GM21423 (cell line): Measurements from ENCODE around the gene ADAMTSL3.

Experiments
- ATAC-seq: cut with Tn5 transposase; IDR thresholded peaks from one replicate; pipeline ENCODE4 v1.9.1; 2021; ENCODE audit warnings: mild to moderate bottlenecking, moderate library complexity; ENCODE audit not compliant: unreplicated experiment

ADAMTSL3 gene, protein sequence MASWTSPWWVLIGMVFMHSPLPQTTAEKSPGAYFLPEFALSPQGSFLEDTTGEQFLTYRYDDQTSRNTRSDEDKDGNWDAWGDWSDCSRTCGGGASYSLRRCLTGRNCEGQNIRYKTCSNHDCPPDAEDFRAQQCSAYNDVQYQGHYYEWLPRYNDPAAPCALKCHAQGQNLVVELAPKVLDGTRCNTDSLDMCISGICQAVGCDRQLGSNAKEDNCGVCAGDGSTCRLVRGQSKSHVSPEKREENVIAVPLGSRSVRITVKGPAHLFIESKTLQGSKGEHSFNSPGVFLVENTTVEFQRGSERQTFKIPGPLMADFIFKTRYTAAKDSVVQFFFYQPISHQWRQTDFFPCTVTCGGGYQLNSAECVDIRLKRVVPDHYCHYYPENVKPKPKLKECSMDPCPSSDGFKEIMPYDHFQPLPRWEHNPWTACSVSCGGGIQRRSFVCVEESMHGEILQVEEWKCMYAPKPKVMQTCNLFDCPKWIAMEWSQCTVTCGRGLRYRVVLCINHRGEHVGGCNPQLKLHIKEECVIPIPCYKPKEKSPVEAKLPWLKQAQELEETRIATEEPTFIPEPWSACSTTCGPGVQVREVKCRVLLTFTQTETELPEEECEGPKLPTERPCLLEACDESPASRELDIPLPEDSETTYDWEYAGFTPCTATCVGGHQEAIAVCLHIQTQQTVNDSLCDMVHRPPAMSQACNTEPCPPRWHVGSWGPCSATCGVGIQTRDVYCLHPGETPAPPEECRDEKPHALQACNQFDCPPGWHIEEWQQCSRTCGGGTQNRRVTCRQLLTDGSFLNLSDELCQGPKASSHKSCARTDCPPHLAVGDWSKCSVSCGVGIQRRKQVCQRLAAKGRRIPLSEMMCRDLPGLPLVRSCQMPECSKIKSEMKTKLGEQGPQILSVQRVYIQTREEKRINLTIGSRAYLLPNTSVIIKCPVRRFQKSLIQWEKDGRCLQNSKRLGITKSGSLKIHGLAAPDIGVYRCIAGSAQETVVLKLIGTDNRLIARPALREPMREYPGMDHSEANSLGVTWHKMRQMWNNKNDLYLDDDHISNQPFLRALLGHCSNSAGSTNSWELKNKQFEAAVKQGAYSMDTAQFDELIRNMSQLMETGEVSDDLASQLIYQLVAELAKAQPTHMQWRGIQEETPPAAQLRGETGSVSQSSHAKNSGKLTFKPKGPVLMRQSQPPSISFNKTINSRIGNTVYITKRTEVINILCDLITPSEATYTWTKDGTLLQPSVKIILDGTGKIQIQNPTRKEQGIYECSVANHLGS (N-terminal part only)

DNA sequence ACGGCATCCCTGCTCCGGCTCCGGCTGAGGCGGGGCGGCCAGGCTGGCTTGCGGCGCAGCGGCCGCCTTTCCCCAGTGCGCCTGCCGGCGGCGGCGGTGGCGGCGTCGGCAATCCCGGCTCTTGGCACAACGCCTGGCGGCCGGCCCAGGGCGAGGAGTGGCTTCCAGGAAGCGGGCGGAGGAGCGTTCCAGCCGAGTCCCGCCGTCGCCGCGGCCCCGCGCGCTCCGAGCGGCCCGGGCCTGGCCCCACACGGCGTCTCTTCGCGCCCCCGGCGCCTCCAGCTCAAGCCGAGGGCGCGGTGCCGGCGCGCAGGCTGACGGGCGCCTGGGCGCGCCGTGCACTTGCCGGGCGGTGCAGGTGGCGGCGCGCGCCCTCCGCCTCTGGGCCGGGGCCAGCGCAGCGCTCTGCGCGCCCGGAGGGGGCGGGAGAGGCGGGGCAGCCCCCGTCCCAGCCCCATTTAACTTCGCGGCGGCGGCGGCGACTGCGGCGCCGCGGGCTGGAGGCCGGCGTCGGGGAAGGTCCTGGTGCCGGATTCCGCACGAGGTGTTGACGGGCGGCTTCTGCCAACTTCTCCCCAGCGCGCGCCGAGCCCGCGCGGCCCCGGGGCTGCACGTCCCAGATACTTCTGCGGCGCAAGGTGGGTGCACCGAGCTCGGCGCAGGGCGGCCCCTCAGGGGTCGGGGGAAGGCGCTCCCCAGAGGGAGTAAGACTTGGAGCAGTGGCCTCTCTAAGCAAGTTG lies at the start of gene ADAMTSL3:
ADAMTSL3 (plus strand) TSS at position 485 of the 740 bp plus-strand sequence. CDS start 1,639 bp downstream, outside the sequence.
- ATAC-seq, result no peak

DNA sequence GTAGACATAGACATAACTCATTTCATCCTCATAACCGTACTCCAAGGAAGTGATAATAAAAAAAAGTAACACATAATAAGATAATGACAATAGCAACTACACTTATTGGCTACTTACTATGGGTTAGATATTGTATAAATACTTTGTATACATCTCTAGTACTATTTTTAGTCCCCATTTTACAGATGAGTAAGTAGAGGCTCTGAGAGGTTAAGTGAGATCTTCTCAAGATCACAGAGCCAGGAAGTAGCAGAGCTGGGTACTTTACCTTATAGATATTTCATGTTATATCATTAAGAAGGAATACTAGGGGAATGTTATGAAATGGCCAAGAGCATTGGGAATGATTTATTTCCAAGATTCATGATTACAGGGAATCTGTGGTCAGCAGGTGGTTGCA lies 49.4 kb upstream of the ADAMTSL3 start:
- ATAC-seq, result no peak

DNA sequence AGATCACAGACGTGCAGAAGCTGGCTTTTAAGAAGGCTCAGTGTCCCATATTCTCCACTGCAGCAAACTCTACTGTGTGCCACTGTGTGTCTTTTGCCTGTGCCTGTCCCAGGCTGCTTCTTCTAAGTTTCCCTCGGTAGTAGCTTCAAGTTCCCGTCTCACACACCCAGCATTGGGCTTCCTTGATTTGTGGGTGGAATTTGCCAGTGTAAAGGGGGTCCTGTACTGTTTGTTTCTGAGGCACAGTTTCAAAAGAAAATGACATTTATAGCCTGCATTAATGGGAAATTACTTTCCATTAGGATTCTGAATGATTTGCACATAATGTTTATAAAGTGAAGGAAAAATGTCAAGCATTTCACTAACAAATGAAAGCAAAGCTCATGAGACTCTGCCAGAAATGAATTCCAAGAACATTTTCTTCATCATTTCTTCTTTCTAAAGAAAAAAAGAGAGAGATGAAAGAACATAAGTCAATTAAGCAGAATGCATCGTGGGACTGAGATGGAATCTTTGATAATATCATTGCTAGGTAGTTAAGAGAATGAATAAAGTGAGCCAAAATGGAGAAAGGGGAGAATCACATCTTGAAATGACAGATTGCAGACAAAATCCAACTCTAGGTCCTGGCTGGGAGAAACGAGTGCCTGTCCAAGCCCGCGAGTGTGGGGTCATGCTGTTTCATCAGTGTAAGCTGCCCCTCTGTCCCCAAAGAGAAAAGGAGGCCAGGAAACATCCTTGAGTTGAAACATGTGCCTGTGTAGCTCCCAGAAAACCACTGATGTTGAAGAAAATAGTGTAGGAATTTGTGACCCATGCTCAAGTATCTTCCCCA lies 48.6 kb upstream of the ADAMTSL3 start:
- no peak for ATAC-seq

DNA sequence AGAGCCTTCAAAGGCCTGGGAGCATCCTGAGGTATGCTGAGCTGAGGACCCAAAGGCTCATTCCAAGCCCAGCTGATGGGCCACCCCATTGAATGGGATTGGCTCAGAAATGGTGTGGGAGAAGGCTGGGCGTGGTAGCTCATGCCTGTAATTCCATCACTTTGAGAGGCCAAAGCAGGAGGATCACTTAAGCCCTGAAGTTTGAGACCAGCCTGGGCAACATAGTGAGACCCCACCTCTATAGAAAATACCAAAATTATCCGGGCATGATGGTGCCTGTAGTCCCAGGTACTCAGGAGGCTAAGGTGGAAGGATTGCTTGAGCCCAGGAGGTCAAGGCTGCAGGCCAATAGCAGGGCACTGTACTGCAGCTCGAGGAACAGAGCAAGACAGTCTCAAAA lies 43.8 kb upstream of the ADAMTSL3 start:
- ATAC-seq, result no peak

DNA sequence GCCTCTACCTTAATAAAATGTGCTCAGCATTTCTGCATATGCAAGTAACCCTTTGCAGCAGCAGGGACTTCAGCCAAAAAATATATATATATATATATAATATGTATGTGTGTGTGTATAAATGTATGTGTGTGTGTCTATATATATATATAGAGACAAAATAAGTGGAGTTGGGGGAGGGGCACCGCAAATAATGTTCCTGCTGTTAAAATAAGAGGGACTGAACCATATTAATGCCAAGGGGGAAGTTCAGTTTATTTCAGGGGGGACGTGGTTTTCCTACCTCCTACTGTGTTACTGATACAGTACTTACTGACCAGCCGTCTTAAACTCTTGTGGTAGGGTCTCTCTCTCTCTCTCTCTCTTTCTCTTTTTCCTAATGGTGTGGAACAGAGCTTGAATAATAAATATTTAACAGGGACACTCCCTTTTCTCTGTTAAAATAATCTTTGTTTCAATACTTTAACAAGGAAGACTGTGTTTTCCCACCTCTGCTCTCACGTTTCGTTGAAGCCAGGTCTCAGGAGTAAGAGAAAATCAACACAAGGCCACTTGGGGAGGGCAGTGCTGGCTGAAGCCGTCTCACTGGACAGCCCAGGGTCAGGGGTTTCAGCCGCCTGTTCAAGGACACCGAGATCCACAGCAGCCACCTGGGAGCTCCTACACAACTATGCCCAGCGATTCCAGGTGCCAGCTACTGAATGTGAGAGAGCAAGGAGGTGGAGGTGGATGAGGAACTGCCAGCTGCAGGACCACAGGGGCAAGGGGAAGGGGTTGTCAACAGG lies 42.8 kb upstream of the ADAMTSL3 start:
- ATAC-seq, result no peak

DNA sequence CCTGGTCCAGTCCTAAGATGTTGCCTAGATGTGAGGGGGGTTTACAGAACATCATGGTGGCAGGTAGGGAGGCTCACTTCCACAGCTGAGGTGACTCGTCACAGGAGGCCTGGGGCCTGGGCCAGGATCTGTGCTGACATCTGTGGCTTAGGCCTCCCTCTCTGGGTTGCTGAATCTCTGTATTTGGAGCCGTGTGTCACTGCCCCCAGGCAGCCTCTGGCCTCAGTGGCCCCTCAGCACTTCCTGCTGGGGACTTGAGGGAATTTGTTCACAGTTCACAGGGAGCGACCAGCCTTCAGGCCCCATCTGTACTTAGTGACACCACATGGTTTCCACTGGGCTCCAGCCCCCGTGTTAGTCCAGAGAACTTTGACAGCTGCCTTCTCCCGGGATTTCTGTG lies 41.7 kb upstream of the ADAMTSL3 start:
- ATAC-seq, result no peak

DNA sequence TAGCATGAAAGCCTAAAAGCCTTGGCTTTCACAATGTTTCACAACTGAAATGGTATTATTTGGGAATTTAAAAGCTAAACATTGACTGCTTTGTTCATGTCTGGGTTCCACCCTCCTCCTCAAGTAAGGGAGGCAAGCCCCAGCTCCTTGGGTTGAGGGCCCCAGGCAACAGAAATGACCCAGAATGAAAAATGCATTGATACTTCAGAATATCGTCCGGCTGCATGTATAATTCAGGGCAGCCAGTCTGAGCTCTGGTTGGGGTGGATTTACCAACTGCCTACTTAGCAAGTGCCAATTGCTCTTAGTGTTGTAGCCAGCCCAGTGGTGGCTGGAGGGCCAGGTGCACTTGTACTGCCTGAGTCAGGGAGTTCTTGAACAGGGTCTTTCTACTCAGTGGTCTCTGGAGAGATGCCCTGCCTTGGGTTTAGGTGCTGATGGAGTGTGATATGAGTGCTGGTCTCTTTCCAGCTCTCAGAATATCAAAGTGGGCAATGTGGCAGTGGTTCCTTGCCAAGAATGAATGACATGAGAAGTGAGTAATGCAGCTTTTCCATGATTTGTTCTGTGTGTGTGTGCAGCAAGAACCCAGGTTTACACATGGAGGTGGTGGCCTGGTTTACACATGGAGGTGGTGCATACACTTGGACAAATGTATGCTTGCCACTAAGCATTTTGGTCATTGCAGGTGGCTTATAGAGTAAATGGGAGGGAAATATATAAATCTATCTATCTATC lies 40.9 kb upstream of the ADAMTSL3 start:
- ATAC-seq, result no peak

DNA sequence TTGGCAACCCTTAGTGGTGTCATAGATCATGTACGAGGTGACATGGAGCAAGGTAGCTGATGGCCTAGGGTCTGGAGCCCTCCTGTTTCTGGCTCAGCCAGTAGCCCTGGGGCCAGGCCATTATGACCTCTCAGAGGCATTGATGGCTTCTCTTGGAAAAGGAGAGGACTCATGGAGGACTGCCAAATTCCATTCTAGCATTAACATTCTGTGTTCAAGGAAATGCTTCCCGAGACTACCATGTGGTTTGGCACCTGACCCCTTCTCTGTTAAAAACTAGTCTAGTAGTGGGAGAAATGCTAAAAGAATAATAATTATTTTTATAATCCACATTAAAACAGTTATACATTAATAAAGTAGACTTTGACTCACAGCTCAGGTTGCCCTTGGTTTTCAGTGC lies 40.2 kb upstream of the ADAMTSL3 start:
- no peak for ATAC-seq

DNA sequence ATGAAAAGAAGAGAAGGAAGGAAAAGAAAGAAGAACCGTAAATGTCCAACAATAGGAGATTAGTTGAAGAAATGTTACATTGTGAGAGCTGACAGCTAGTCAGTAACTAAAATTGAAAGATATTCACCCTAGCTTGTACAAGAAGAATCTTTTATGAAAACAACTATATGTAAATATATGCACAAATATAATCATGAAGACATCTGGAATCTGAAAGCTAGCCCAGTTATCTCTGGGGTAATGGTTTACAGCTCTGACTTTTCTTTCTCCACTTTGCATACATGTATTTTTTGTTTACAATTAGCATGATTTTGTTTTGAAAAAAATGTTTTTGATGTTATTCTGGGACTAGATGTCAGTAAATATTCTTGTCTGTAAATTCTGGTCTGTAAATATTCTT lies 37.1 kb upstream of the ADAMTSL3 start:
- ATAC-seq, result no peak

DNA sequence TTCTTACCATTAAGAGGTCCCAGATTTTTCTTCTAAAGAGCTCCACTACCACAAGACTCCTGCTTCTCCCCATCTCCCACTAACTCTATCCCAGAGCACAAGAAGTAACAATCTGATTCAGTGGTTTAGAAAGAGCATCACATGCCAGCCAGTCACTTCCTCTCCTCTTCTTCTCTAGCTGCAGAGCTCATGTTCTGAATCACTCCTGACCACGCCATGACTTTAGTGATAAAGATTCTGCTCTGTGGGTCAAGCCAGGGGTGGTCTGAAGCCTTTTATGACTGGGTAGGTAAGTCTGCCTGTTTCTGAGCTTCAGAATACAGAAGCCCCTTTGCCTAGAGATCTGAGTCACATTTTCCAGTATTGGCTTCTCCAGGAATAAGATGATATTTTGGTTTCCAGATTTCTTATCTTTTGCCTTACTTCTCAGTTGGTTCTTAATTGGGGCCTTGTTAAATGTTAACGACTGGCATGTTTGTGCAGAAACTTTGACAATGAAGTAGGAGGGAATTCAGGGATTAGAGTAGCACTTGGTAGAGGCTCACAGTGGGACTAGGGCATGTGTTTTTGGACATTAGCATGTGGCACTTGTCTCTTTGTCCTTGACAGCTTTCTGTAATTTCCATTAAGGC lies 27.6 kb upstream of the ADAMTSL3 start:
- ATAC-seq, result no peak

DNA sequence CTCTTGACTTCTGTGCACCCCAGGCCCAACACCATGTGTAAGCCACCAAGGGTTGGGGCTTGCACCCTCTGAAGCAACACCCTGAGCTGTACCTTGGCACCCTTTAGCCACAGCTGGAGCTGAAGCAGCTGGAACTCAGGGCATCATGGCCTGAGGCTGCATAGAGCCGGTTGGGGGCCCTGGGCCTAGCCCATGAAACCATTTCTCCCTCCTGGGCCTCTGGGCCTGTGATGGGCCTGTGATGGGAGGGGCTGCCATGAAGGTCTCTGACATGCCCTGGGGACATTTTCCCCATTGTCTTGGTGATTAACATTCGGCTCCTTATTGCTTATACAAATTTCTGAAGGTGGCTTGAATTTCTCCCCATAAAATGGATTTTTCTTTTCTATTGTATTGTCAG lies 22.4 kb upstream of the ADAMTSL3 start:
- no peak for ATAC-seq

DNA sequence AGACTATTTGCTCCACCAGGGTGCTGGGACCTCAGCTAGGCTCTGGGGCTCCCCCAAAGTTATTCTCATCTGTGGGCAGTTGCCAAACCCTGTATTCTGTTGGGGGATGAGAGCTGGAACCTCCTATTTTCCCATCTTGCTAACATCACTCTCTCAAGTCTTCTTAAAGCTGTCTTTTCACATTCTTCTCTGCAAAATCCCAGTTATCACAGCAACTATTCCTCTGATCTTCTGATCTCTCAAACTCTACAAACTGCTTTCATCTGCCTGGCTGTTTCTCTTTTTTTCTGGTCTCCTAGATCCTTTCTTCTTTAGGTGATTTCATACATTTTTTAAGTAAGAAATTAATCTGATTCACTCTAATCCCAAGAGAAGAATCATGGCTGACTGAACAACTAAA lies 10.7 kb upstream of the ADAMTSL3 start:
- no peak for ATAC-seq

DNA sequence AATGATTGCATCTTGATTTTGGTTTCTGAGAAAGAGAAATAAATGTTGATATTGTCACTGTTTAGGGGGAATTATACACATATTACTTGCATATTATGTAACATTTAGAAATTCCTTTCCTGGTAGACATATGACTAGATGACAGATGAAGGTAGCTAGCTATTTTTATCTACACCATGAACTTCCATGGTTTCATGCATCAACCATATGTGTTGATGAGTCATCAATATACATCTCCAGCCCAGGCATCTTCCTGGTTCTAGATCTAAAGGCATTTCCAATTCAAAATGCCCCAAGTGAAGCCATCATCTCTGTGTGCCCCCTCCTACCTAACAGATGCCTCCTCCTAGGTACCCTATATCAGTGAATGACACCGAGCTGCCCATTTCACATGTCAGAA lies 9.5 kb upstream of the ADAMTSL3 start:
- no peak for ATAC-seq

DNA sequence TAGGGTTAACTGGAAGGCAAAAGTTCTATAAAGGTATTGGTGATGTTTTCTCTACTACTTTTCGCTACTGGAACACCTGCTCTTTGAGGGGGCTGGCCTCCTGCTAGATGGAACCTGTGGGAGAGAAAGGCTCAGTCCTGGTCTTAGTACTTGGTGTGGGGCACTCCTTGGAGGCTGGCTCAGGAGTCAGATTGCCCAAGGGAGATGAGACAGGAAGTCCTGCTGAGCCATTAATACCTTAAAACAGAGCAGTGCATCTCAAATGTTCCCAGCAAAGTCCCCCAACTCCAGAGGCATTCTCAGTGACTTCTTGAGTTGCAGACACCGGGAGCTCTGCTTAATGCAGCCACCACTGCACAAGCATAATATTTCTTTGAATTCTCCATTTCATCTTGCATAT lies 3.1 kb upstream of the ADAMTSL3 start:
- ATAC-seq, result no peak

DNA sequence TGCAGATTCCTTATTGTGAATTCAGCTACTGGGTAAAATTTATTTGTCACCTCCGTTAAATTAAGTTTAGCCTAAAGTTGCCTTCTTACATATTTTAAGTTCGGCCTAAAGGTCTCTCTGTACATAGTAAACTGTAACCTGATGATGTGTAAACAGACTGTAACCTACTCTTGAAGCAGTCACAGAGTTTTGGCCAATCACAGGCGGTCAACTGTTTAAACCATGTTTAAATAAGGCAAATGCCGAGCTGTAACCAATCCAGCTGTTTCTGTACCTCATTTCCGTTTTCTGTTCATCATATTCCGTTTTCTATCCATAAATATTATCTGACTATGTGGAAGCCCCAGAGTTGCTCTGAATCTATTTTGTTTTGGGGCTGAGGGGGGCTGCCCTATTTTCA lies 2.4 kb upstream of the ADAMTSL3 start:
- ATAC-seq, result no peak

DNA sequence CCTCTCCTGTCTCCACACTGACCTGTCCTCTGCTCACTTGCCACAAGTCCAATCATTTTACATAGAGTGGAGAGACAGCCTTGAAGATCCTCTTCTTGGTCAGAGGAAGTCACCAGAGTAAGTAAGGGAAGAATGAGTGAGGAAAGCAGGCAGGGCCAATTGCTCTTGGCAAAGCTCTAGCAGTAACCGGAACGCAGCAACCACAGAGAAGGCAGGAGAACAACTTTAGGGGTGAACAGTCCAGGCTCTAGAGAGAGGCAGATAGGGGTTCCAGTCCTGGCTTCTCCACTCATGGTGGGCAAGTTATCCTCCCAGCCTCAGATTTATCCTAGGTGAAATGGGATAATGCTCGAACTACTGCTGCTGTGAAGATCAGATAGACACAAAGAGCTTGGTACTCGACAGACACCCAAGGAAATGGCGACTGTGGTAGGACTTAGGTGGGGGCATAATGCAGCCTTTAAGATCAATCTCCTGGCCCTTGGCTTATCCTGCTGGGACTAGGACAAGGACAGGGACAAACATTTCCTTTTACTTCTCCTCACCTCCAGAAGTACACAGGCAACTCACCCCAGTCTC lies 1.2 kb upstream of the ADAMTSL3 start:
- no peak for ATAC-seq

DNA sequence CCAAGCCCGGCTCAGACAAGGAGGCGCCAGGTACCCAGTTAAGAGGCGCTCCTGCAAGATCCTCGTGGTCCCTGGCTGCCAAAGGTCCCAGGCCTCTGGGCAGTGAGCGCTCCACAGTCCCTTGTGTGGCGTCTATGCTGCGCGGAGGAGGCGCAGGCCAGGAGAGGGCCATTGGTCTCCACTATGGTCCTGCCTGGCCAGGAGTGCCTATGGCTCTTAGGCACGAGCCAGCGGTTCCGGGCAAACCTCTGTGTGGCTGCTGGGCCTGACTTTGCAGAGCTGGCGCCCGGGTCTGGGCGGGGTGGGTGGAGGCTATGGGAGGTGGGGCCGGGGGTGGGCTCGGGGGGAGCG lies 660 bp upstream of the ADAMTSL3 start:
- ATAC-seq, result no peak
